Osteocyte (in vitro differentiated cells): ENCODE results near the gene EME2. TPM values are rescaled to one million over a fixed set of nuclear protein-coding genes. Genes with fewer than 3 reads are reported as not detected.
A peak's percentile ranks its signal among the peaks of the same experiment; 100 is the strongest.

Experiments used
- DNase-seq: peaks from one replicate; pipeline ENCODE4 v3.0.0; 2021; ENCODE audit warnings: mixed read lengths; ENCODE audit not compliant: unreplicated experiment; ENCODE audit errors: extremely low spot score
- H3K27ac Mint-ChIP-seq: one replicate; pipeline ENCODE4 v1.8.0; 2021; ENCODE audit warnings: mild to moderate bottlenecking, mixed read lengths; ENCODE audit not compliant: unreplicated experiment
- H3K27me3 Mint-ChIP-seq: one replicate; pipeline ENCODE4 v1.8.0; 2021; ENCODE audit warnings: mixed read lengths; ENCODE audit not compliant: unreplicated experiment
- H3K36me3 Mint-ChIP-seq: one replicate; pipeline ENCODE4 v1.8.0; 2021; ENCODE audit warnings: mixed read lengths; ENCODE audit not compliant: unreplicated experiment
- H3K4me1 Mint-ChIP-seq: one replicate; pipeline ENCODE4 v1.8.0; 2021; ENCODE audit warnings: mixed read lengths; ENCODE audit not compliant: unreplicated experiment
- H3K4me3 Mint-ChIP-seq: one replicate; pipeline ENCODE4 v1.8.0; 2021; ENCODE audit warnings: mild to moderate bottlenecking, moderate library complexity, mixed read lengths; ENCODE audit not compliant: unreplicated experiment
- H3K9me3 Mint-ChIP-seq: one replicate; pipeline ENCODE4 v1.8.0; 2021; ENCODE audit warnings: mixed read lengths; ENCODE audit not compliant: unreplicated experiment
- total RNA-seq: library from RNA; stranded (reverse); gene quantifications from 2 replicates; pipeline ENCODE4 v1.2.1, GENCODE V29; 2021
- TF ChIP-seq, protein P1 (sequence below): fragments of 200-600 bp; sonication (generic); IDR thresholded peaks from 2 replicates; pipeline ENCODE4 v1.5.0; 2021; ENCODE audit warnings: antibody characterized with exemption, mild to moderate bottlenecking, moderate library complexity

The EME2 gene
- total RNA-seq, 1 donor from 2014 or later, result 21.5 TPM

DNA sequence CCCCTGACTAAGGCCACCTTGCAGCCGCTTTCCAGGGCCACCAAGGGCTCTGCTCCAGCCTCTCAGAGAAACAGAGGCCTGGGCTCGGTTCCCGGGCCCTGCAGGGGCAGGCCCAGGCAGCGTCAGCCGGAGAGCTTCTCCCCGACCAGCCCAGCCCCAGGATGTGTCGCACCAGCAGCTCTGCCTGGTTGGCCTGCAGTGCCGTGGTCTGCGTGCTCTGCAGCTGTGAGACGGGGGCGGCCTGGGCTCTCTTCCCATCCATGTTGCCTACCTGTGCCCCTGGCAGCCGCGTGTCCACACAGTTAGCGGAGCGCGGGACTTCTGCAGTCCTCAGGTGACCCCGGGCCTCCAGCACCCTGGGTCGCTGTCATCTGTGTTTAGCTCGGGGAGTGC, 16.1 kb downstream of the EME2 start:
- Mint-ChIP-seq H3K4me1 (peaks cover 6% of the 10 kb centered on the region), H3K9me3 (no peaks in the 10 kb centered on the region), H3K27me3 (no peaks in the 10 kb centered on the region), H3K36me3 (peaks cover 5% of the 10 kb centered on the region), H3K27ac (no peak overlapping the region), H3K4me3 (no peak overlapping the region)
- TF ChIP-seq, protein P1, sequence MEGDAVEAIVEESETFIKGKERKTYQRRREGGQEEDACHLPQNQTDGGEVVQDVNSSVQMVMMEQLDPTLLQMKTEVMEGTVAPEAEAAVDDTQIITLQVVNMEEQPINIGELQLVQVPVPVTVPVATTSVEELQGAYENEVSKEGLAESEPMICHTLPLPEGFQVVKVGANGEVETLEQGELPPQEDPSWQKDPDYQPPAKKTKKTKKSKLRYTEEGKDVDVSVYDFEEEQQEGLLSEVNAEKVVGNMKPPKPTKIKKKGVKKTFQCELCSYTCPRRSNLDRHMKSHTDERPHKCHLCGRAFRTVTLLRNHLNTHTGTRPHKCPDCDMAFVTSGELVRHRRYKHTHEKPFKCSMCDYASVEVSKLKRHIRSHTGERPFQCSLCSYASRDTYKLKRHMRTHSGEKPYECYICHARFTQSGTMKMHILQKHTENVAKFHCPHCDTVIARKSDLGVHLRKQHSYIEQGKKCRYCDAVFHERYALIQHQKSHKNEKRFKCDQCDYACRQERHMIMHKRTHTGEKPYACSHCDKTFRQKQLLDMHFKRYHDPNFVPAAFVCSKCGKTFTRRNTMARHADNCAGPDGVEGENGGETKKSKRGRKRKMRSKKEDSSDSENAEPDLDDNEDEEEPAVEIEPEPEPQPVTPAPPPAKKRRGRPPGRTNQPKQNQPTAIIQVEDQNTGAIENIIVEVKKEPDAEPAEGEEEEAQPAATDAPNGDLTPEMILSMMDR, result no peak
- DNase-seq, result no peak

DNA sequence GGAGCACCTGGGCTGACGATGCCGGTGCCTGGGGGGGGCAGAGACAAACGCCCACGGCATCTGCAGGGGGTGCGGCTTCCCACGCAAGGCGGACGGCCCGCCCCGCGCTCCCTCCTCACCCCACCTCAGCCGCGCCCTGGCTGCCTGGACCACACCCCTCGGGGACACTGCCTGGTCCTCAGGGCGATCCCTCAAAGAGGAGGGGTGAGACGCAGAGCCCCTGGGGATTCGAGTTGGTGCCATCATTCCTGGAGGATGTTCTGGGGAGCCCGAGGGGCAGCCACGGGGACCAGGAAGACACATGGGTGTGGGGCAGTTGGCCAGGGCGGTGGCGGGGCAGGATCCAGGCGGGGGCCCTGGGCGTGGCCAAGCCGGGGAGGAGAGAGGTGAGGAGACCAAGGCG, 17.0 kb downstream of the EME2 start:
- Mint-ChIP-seq H3K27me3 (no peaks in the 10 kb centered on the region), H3K27ac (no peak overlapping the region), H3K4me3 (no peak overlapping the region), H3K36me3 (peaks cover 5% of the 10 kb centered on the region), H3K4me1 (peaks cover 3% of the 10 kb centered on the region), H3K9me3 (no peaks in the 10 kb centered on the region)
- TF ChIP-seq, protein P1, result no peak
- no peak for DNase-seq

- H3K27me3 Mint-ChIP-seq, result no peaks in the 10 kb centered on the region
- H3K9me3 Mint-ChIP-seq, result no peaks in the 10 kb centered on the region
- no peak for DNase-seq
- H3K4me3 Mint-ChIP-seq, result no peak overlapping the region
- no peaks in the 10 kb centered on the region for H3K4me1 Mint-ChIP-seq
- no peak overlapping the region for H3K27ac Mint-ChIP-seq
- TF ChIP-seq, protein P1, result no peak
- peaks cover 5% of the 10 kb centered on the region for H3K36me3 Mint-ChIP-seq
These were observed 17.6 kb downstream of the EME2 start for GRCh38 chr16:1790261-1790610.

- Mint-ChIP-seq H3K4me3 (no peak overlapping the region), H3K4me1 (no peaks in the 10 kb centered on the region), H3K27ac (no peak overlapping the region), H3K36me3 (peaks cover 5% of the 10 kb centered on the region), H3K9me3 (no peaks in the 10 kb centered on the region), H3K27me3 (no peaks in the 10 kb centered on the region)
- peak; percentile 84 for DNase-seq
- TF ChIP-seq, protein P1, result no peak
These were observed 18.1 kb downstream of the EME2 start for GRCh38 chr16:1790611-1791255.

DNA sequence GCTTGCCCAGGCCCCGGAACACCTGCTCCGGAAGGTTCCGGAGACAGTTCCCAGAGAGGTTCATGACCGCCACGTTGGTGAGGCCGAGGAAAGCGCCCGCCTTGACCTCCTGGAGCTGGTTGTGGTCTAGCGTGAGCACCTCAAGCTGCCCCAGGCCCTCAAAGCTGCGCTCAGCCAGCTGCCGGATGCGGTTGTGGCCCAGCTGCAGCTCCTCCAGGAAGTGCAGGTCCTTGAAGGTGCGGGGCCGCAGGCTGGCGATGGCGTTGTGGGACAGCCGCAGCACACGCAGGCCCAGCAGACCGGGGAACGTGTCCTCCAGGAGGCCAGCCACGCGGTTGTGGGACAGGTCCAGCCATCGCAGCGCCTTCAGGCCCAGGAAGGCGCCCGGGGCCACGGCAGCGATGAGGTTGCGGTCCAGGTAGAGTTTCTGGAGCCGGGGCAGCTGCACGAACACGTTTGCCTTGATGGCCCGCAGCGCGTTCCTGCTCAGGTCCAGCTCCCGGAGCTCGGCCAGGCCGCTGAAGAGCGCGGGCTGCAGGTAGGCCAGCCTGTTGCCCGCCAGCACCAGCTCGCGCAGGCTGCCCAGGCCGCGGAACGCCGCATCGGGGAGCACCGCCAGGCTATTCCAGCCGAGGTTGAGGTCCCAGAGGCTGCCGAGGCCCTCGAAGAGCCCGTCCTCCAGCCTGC, 18.8 kb downstream of the EME2 start:
- Mint-ChIP-seq H3K4me1 (no peaks in the 10 kb centered on the region), H3K36me3 (peaks cover 5% of the 10 kb centered on the region), H3K27me3 (no peaks in the 10 kb centered on the region), H3K4me3 (no peak overlapping the region), H3K9me3 (no peaks in the 10 kb centered on the region), H3K27ac (no peak overlapping the region)
- TF ChIP-seq, protein P1, result no peak
- peak; percentile 83 for DNase-seq
